Subcutaneous adipose tissue (tissue), 4 donors: ENCODE measurements around the gene IGSF21. TPM values are rescaled to one million over a fixed set of nuclear protein-coding genes. Genes with fewer than 3 reads are reported as not detected.

Experiments used
- CTCF ChIP-seq: fragments of 450-650 bp; IDR thresholded peaks from one replicate; pipeline ENCODE4 v1.5.1; 2016; ENCODE audit warnings: low read depth, mild to moderate bottlenecking, control low read depth, antibody characterized with exemption, moderate library complexity
- total RNA-seq, 4 donors: library from RNA; depleted of rRNA; stranded (reverse); fragments of >200 nt; gene quantifications; one replicate each; pipeline ENCODE4 v1.1.0, GENCODE V29; 2016

The IGSF21 gene
- total RNA-seq, 4 donors from 2014 or later = 0.98 to 12.6 (median 4.4) TPM; not detected in 1

- no peak for TF ChIP-seq CTCF
Measured at GRCh38 chr1:18120638-18121037, 13.0 kb downstream of the IGSF21 start.

DNA sequence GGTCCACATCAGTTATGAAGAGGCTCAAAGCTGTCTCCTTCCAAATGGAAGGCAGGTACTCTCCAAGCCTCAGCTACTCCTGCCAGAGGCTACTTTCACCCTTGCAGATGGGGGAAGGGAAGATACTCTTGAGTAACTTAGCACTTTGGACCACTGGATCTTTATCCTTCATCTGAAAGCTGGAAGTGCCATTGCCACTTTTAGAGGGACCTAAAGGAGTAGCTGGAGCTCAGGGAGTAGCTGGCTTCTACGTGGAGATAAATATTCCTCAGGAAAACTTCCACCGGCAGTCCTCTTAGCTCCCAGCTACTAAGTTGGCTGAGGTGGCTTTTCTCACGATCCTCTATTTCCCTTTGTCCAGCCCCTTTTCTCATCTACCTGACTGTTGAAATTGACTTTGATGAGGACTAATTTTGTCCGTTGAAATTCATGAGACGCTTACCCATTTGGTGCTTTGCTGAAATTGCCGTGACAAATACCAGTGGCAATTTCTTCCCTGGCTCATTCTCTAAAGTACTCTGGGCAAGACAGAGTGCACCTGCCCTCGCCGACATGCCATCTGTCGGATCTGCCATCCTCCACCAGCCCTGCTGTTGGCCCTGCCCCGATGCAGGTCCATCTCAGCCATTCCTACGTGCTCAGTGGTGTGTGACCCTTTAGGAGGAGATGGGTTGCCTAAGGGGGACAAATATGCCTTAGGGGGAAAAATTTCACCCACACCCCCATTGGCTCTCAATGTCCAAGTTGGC is 13.6 kb downstream of the IGSF21 start:
- TF ChIP-seq CTCF = no peak

DNA sequence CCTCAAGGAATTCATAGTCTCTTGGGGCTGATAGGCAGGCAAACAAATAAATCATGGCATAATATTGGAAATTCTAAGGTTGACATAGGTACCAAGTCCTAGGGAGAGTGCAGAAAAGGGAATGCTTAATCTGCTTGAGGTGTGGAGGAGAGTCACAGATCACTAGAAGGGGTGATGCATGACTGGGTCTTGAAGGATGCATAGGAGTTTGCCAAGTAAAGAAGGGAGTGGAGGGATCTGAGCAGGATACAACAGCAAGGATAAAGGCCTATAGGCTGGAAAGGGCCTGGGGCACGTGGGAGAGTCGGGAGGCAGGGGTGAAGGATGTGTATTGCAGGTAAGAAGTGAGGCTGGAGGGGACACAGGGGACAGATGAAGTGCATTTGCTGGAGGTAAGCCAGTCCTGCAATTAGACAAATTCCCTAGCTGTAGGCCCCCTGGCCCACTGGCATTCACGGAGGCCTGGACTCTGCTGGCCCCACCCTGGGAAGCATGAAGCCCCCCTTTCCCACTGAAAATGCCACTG is 15.9 kb downstream of the IGSF21 start:
- TF ChIP-seq CTCF = no peak

- no peak for TF ChIP-seq CTCF
Measured at GRCh38 chr1:18124977-18125376, 17.4 kb downstream of the IGSF21 start.

- no peak for TF ChIP-seq CTCF
Measured at GRCh38 chr1:18126616-18127015, 19.0 kb downstream of the IGSF21 start.

- no peak for TF ChIP-seq CTCF
Measured at GRCh38 chr1:18128298-18128697, 20.7 kb downstream of the IGSF21 start.

- TF ChIP-seq CTCF = no peak
Measured at GRCh38 chr1:18130356-18130755, 22.8 kb downstream of the IGSF21 start.
